OCI-LY7 (cell line): ENCODE measurements around the gene MAGEB17.

ENCODE experiments used
- CTCF ChIP-seq: fragments of 200-600 bp; sonication (generic); conservative IDR thresholded peaks from 2 replicates; pipeline ENCODE4 v1.5.1; 2014; ENCODE audit warnings: mild to moderate bottlenecking, antibody characterized with exemption, low read length, moderate library complexity, mixed read lengths
- EZH2phosphoT487 ChIP-seq: fragments of 200-600 bp; sonication (generic); IDR thresholded peaks from 2 replicates; pipeline ENCODE4 v1.6.1; 2018; ENCODE audit warnings: low read depth, borderline replicate concordance, mild to moderate bottlenecking, mixed run types, antibody characterized with exemption, low read length, moderate library complexity, mixed read lengths

DNA sequence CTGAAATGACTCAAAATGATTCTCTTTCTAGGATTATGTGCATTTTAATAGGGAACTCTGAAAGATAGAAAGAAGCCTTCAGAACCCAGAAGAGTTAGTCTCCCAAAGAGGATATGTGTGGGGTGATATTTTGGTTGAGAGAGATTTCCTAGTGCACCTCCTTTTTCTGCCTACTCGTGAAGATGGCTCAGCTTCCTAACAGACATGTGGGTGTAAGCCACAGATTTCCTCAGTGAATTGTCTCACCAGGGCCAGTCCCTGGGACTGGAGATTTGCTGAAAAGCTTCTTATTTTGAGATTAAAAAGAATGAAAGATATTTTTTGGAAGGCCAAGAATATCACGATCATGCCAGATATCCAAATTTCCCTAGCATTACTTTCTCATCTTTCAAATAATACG lies 42.8 kb downstream of the MAGEB17 start:
- TF ChIP-seq CTCF (no peak), EZH2phosphoT487 (no peak)
